Measurements from ENCODE around the gene ZNF124. TPM values are rescaled to one million over a fixed set of nuclear protein-coding genes. Genes with fewer than 3 reads are reported as not detected.

The ZNF124 gene
- total and polyA plus RNA-seq, 4 donors: 1.1 to 19.7 (median 6.9) TPM

Small RNA genes lying within 50 kb of the gene (small RNA-seq; reads per million reads assigned to genes)
- gene AL390728.3 (not detected), gene RNA5SP82 (not detected)

Other genes with a start within 250 kb of the ZNF124 start
- gene AHCTF1, start 240.1 kb downstream of the ZNF124 start, total RNA-seq: 10 to 100 TPM; 15.9 to 17.5 TPM
- gene AHCTF1, start 240.1 kb downstream of the ZNF124 start, polyA plus RNA-seq: 1 to 10 TPM; 4.2 to 5.3 TPM
- gene ZNF695, start 164.0 kb downstream of the ZNF124 start, total RNA-seq: 1 to 10 TPM in 1 of 2 donors, not detected in 1; 1.5 TPM
- not detected for gene ZNF695, start 164.0 kb downstream of the ZNF124 start, polyA plus RNA-seq
- 1 to 10 TPM; 1.6 to 2.3 TPM for gene ZNF670, start 93.2 kb downstream of the ZNF124 start, total RNA-seq
- gene ZNF670, start 93.2 kb downstream of the ZNF124 start, polyA plus RNA-seq: 1 to 10 TPM in 1 of 2 donors, under 1 TPM in 1; 0.74 to 1.3 TPM
- 1 to 10 TPM; 2.3 to 4.2 TPM for gene ZNF669, start 67.7 kb downstream of the ZNF124 start, total RNA-seq
- 1 to 10 TPM; 1.2 to 2.2 TPM for gene ZNF669, start 67.7 kb downstream of the ZNF124 start, polyA plus RNA-seq
- gene VN1R5, start 84.1 kb upstream of the ZNF124 start, total RNA-seq: not detected
- gene VN1R5, start 84.1 kb upstream of the ZNF124 start, polyA plus RNA-seq: not detected
- 1 to 10 TPM; 5.9 to 7.5 TPM for gene ZNF496, start 159.8 kb upstream of the ZNF124 start, total RNA-seq
- gene ZNF496, start 159.8 kb upstream of the ZNF124 start, polyA plus RNA-seq: 1 to 10 TPM in 1 of 2 donors, under 1 TPM in 1; 0.93 to 3.4 TPM
- gene NLRP3, start 244.2 kb upstream of the ZNF124 start, total RNA-seq: 1 to 10 TPM in 1 of 2 donors, under 1 TPM in 1; 0.84 to 1.9 TPM
- under 1 TPM; 0.28 to 0.39 TPM for gene NLRP3, start 244.2 kb upstream of the ZNF124 start, polyA plus RNA-seq

All from liver (tissue), 5 donors.